Measurements from ENCODE around the gene PSME4. TPM values are rescaled to one million over a fixed set of nuclear protein-coding genes. Genes with fewer than 3 reads are reported as not detected.
A peak's percentile ranks its signal among the peaks of the same experiment; 100 is the strongest.

Gene PSME4
- total RNA-seq, 2 experiments from 2014 or later, result 51.7 to 54.4 TPM

DNA sequence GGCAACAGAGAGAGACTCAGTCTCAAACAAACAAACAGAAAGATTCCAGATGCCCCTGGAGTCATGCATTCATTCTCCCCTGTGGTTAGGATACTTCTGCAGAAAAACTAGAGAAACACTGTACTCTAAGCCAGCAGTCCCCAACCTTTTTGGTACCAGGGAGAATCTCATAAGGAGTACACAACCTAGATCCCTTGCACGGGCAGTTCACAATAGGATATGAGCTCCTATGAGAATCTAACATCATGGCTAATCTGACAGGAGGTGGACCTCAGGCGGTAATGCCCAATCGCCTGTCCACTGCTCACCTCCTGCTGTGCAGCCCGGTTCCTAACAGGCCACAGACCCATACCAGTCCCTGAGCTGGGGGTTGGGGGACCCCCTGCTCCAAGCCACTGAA, 18.3 kb downstream of the PSME4 start:
- intact Hi-C loops (cut with micrococcal nuclease), result no loop called here

DNA sequence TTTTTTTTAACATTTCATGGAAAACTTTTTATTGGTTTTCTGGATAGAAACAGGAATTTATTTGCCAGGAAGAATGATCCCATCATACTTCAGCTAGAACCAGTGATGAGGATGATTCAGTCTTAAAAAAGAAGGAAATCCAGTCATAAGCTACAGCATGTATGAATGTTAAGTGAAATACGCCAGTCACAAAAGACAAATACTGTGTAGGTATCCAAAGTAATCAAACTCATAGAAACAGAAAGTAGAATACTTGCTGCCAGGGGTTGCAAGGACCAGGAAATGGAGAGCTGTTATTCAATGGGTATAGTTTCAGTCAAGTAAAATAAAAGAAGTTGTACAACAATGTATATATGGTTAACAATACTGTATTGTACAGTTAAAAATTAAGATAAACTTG, 21.3 kb downstream of the PSME4 start:
- peak; percentile 60 for ATAC-seq
- TF ChIP-seq, protein P1, sequence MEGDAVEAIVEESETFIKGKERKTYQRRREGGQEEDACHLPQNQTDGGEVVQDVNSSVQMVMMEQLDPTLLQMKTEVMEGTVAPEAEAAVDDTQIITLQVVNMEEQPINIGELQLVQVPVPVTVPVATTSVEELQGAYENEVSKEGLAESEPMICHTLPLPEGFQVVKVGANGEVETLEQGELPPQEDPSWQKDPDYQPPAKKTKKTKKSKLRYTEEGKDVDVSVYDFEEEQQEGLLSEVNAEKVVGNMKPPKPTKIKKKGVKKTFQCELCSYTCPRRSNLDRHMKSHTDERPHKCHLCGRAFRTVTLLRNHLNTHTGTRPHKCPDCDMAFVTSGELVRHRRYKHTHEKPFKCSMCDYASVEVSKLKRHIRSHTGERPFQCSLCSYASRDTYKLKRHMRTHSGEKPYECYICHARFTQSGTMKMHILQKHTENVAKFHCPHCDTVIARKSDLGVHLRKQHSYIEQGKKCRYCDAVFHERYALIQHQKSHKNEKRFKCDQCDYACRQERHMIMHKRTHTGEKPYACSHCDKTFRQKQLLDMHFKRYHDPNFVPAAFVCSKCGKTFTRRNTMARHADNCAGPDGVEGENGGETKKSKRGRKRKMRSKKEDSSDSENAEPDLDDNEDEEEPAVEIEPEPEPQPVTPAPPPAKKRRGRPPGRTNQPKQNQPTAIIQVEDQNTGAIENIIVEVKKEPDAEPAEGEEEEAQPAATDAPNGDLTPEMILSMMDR (IDR thresholded peaks at IDR 0.05), result no peak
- POLR2A ChIA-PET, result interaction anchor here (0.7 kb wide), 1 partner anchor 18 kb away, joined by 3 read pairs; no protein-coding TSS in a partner anchor
- CTCF ChIA-PET, result no interaction called here
- Mint-ChIP-seq H3K27ac (peak overlapping the region; percentile 4), H3K4me1 (ENCODE audit: low read depth) (peaks cover 35% of the 10 kb centered on the region), H3K4me3 (no peak overlapping the region), H3K9me3 (no peaks in the 10 kb centered on the region), H3K36me3 (ENCODE audit: low read depth) (peaks cover 33% of the 10 kb centered on the region), H3K27me3 (no peaks in the 10 kb centered on the region)
- no peak for DNase-seq
- intact Hi-C loops (cut with micrococcal nuclease), result no loop called here

More for the DNA sequence above, 18.3 kb downstream of the PSME4 start:
- peaks cover 32% of the 10 kb centered on the region for H3K4me1 Mint-ChIP-seq (ENCODE audit: low read depth)
- DNase-seq, result no peak
- no peaks in the 10 kb centered on the region for H3K9me3 Mint-ChIP-seq
- no peak overlapping the region for H3K4me3 Mint-ChIP-seq
- ChIA-PET CTCF (interaction anchor here (1.3 kb wide), 1 partner anchor 10 kb away, joined by 4 read pairs; no protein-coding TSS in a partner anchor), POLR2A (interaction anchor here (0.6 to 1.0 kb wide), 3 partner anchors 9 to 62 kb away, joined by 3 to 5 read pairs (median 3); no protein-coding TSS in a partner anchor)
- no peak for ATAC-seq
- H3K27me3 Mint-ChIP-seq, result no peaks in the 10 kb centered on the region
- H3K36me3 Mint-ChIP-seq (ENCODE audit: low read depth), result peaks cover 17% of the 10 kb centered on the region
- TF ChIP-seq, protein P1 (IDR thresholded peaks at IDR 0.05), result no peak
- no peak overlapping the region for H3K27ac Mint-ChIP-seq

DNA sequence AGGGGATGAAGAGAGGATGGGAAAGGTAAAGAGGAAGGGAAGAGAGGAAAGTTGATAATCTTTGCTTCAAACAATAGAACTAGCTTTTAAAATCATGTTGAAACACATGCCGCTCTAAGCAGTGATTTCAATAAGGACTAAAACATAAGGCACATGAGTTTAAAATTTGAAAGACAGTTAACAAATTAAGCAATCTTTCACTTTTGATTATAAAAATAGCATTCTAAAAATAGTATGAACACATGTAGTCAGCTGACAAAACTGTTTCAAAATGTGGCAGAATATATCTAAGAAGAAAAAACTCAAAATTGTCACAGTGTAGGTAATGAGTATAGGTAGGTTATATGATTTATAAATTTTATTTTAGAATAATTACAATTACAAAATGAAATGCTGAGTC, 25.3 kb downstream of the PSME4 start:
- ChIA-PET POLR2A (no interaction called here), CTCF (interaction anchor here (1.0 kb wide), 1 partner anchor 15 kb away, joined by 3 read pairs; no protein-coding TSS in a partner anchor)
- Mint-ChIP-seq H3K27ac (no peak overlapping the region), H3K9me3 (no peaks in the 10 kb centered on the region), H3K36me3 (ENCODE audit: low read depth) (peaks cover 36% of the 10 kb centered on the region), H3K4me1 (ENCODE audit: low read depth) (peaks cover 24% of the 10 kb centered on the region), H3K4me3 (no peak overlapping the region), H3K27me3 (no peaks in the 10 kb centered on the region)
- ATAC-seq, result no peak
- TF ChIP-seq, protein P1 (IDR thresholded peaks at IDR 0.05), result no peak
- no peak for DNase-seq
- intact Hi-C loops (cut with micrococcal nuclease), result no loop called here

DNA sequence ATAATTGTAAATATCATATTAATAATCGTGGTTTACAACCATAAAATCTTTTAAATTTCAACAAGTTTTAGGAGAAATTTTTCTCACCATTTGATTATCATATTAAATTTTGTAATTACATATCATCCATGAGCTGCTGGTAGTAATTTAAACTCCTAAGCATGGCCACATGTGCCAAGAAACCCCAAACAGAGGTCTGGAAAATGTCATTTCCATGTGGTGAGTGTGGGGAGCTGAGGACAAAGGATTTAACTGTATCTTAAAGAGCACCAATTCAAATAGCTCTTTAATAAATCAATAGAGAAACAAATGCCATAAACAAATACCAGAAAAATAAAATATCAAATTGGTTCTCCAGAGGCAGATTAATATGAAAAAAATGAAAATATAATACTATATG, 26.3 kb downstream of the PSME4 start:
- Mint-ChIP-seq H3K36me3 (ENCODE audit: low read depth) (peaks cover 37% of the 10 kb centered on the region), H3K4me1 (ENCODE audit: low read depth) (peaks cover 21% of the 10 kb centered on the region), H3K27me3 (no peaks in the 10 kb centered on the region), H3K4me3 (no peak overlapping the region), H3K9me3 (no peaks in the 10 kb centered on the region), H3K27ac (no peak overlapping the region)
- intact Hi-C loops (cut with micrococcal nuclease), result no loop called here
- ATAC-seq (no peak), DNase-seq (no peak)
- TF ChIP-seq, protein P1 (IDR thresholded peaks at IDR 0.05), result no peak
- ChIA-PET CTCF (interaction anchor here (1.0 to 1.3 kb wide), 3 partner anchors 13 to 25 kb away, joined by 3 to 4 read pairs (median 4); no protein-coding TSS in a partner anchor), POLR2A (no interaction called here)

DNA sequence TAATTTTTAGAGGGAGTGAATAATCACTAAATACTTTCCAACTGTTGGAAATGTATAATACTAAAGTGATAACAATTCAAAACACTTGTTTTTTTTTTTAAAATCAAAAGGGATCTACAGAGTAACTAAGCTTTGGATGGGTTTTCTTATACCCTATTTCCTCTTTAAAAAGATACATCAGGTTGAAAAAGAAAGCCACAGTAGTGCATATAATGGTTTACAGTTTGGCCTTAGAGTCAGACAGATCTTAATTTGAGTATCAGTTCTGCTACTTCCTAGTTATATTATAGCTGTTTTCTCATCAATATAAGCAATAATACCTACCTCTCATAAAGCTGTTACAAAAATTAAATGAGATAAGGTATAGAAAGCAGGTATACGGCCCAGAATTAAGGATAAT, 28.5 kb downstream of the PSME4 start:
- Mint-ChIP-seq H3K4me1 (ENCODE audit: low read depth) (peaks cover 20% of the 10 kb centered on the region), H3K27me3 (no peaks in the 10 kb centered on the region), H3K27ac (no peak overlapping the region), H3K4me3 (no peak overlapping the region), H3K36me3 (ENCODE audit: low read depth) (peaks cover 28% of the 10 kb centered on the region), H3K9me3 (no peaks in the 10 kb centered on the region)
- TF ChIP-seq, protein P1 (IDR thresholded peaks at IDR 0.05), result no peak
- CTCF ChIA-PET, result interaction anchor here (1.0 kb wide), 1 partner anchor 10 kb away, joined by 4 read pairs; no protein-coding TSS in a partner anchor
- POLR2A ChIA-PET, result no interaction called here
- DNase-seq, result no peak
- no peak for ATAC-seq
- intact Hi-C loops (cut with micrococcal nuclease), result no loop called here
